Measurements from ENCODE around the gene DENND2C.

- TF ChIP-seq CTCF (conservative IDR thresholded peaks at IDR 0.05) = no peak
- no peak for TF ChIP-seq ZFX (IDR thresholded peaks at IDR 0.05)
Observed at GRCh38 chr1:114670083-114671010, 498 bp upstream of the DENND2C start.

Measured in C4-2B (cell line).